ENCODE measurements around the gene TSPAN11. TPM values are rescaled to one million over a fixed set of nuclear protein-coding genes. Genes with fewer than 3 reads are reported as not detected.

Gene TSPAN11
- total and polyA plus RNA-seq, 4 donors: 1.4 to 12.1 (median 3.9) TPM

GRCh38 chr12:31021181-31021580 is 94.6 kb downstream of the TSPAN11 start:
- no peak overlapping the region for H3K9ac ChIP-seq (ENCODE audit: insufficient read depth in 1 of 2, low read length in 2 of 2)
- H3K4me3 ChIP-seq: no peak overlapping the region
- no peak for DNase-seq
- H3K36me3 ChIP-seq (ENCODE audit: control insufficient read depth in 4 of 4, insufficient read depth in 4 of 4, low read length in 4 of 4): no peaks in the 10 kb centered on the region
- no peak for ATAC-seq (ENCODE audit: insufficient read depth, low FRiP score)
- no peaks in the 10 kb centered on the region for H3K9me3 ChIP-seq (ENCODE audit: control insufficient read depth in 4 of 4, insufficient read depth in 3 of 4, low read length in 3 of 4)
- TF ChIP-seq CTCF (IDR thresholded peaks at IDR 0.05; ENCODE audit: control extremely low read depth, extremely low read depth): no peak
- peaks cover 0 to 5% (median 0%) of the 10 kb centered on the region in 5 donors for H3K4me1 ChIP-seq (ENCODE audit: control insufficient read depth in 5 of 5, insufficient read depth in 5 of 5, low read length in 5 of 5)
- no peaks in the 10 kb centered on the region for H3K27me3 ChIP-seq (ENCODE audit: control insufficient read depth in 3 of 3, insufficient read depth in 3 of 3, low read length in 2 of 3)
- no peak overlapping the region for H3K27ac ChIP-seq (ENCODE audit: low read depth in 1 of 2, low read length in 1 of 2)
- WGBS, 2 donors: 84 to 90% methylated on average over 3 of the region's 3 CpGs

GRCh38 chr12:31021809-31022494 is 95.4 kb downstream of the TSPAN11 start:
- no peak for TF ChIP-seq CTCF (IDR thresholded peaks at IDR 0.05; ENCODE audit: control extremely low read depth, extremely low read depth)
- ATAC-seq (ENCODE audit: insufficient read depth, low FRiP score) (no peak), DNase-seq (no peak)
- no peak overlapping the region for H3K27ac ChIP-seq (ENCODE audit: low read depth in 1 of 2, low read length in 1 of 2)
- H3K36me3 ChIP-seq (ENCODE audit: control insufficient read depth in 4 of 4, insufficient read depth in 4 of 4, low read length in 4 of 4): no peaks in the 10 kb centered on the region
- H3K4me3 ChIP-seq: no peak overlapping the region
- peaks cover 0 to under 1% (median 0%) of the 10 kb centered on the region in 4 donors for H3K9me3 ChIP-seq (ENCODE audit: control insufficient read depth in 4 of 4, insufficient read depth in 3 of 4, low read length in 3 of 4)
- H3K27me3 ChIP-seq (ENCODE audit: control insufficient read depth in 3 of 3, insufficient read depth in 3 of 3, low read length in 2 of 3): no peaks in the 10 kb centered on the region
- peaks cover 0 to 5% (median 0%) of the 10 kb centered on the region in 5 donors for H3K4me1 ChIP-seq (ENCODE audit: control insufficient read depth in 5 of 5, insufficient read depth in 5 of 5, low read length in 5 of 5)
- 61 to 73% methylated on average over 4 of the region's 4 CpGs for WGBS, 2 donors
- no peak overlapping the region for H3K9ac ChIP-seq (ENCODE audit: insufficient read depth in 1 of 2, low read length in 2 of 2)

- peaks cover 0 to 1% (median 0%) of the 10 kb centered on the region in 4 donors for H3K9me3 ChIP-seq (ENCODE audit: control insufficient read depth in 4 of 4, insufficient read depth in 3 of 4, low read length in 3 of 4)
- H3K4me3 ChIP-seq: no peak overlapping the region
- H3K9ac ChIP-seq (ENCODE audit: insufficient read depth in 1 of 2, low read length in 2 of 2): no peak overlapping the region
- ATAC-seq (ENCODE audit: insufficient read depth, low FRiP score) (no peak), DNase-seq (no peak)
- no peaks in the 10 kb centered on the region for H3K4me1 ChIP-seq (ENCODE audit: control insufficient read depth in 5 of 5, insufficient read depth in 5 of 5, low read length in 5 of 5)
- no peak for TF ChIP-seq CTCF (IDR thresholded peaks at IDR 0.05; ENCODE audit: control extremely low read depth, extremely low read depth)
- no peaks in the 10 kb centered on the region for H3K36me3 ChIP-seq (ENCODE audit: control insufficient read depth in 4 of 4, insufficient read depth in 4 of 4, low read length in 4 of 4)
- 83 to 85% methylated on average over 11 of the region's 11 CpGs for WGBS, 2 donors
- H3K27ac ChIP-seq (ENCODE audit: low read depth in 1 of 2, low read length in 1 of 2): no peak overlapping the region
- H3K27me3 ChIP-seq (ENCODE audit: control insufficient read depth in 3 of 3, insufficient read depth in 3 of 3, low read length in 2 of 3): no peaks in the 10 kb centered on the region
Observed at GRCh38 chr12:31023271-31023724, 96.8 kb downstream of the TSPAN11 start.

Measured in lung (tissue), 12 donors.